ENCODE data around the gene UPB1. TPM values are rescaled to one million over a fixed set of nuclear protein-coding genes. Genes with fewer than 3 reads are reported as not detected.
"Not testable (repeated sequence)": the region's sequence is repeated elsewhere in the genome, so short reads cannot be mapped to it uniquely, and the experiment has no call there.

UPB1 gene
- total and polyA plus RNA-seq, 4 donors: 0.87 to 4.5 (median 3.0) TPM

- ATAC-seq (ENCODE audit: insufficient read depth, low FRiP score): no peak
- H3K9me3 ChIP-seq (ENCODE audit: control insufficient read depth in 4 of 4, insufficient read depth in 3 of 4, low read length in 3 of 4): no peaks in the 10 kb centered on the region
- H3K9ac ChIP-seq (ENCODE audit: insufficient read depth in 1 of 2, low read length in 2 of 2): no peak overlapping the region
- H3K4me3 ChIP-seq: no peak overlapping the region
- H3K36me3 ChIP-seq (ENCODE audit: control insufficient read depth in 4 of 4, insufficient read depth in 4 of 4, low read length in 4 of 4): no peaks in the 10 kb centered on the region
- no peak for DNase-seq
- WGBS, 2 donors: 64 to 88% methylated on average over 2 of the region's 2 CpGs
- no peaks in the 10 kb centered on the region for H3K27me3 ChIP-seq (ENCODE audit: control insufficient read depth in 3 of 3, insufficient read depth in 3 of 3, low read length in 2 of 3)
- no peak for TF ChIP-seq CTCF (IDR thresholded peaks at IDR 0.05; ENCODE audit: control extremely low read depth, extremely low read depth)
- H3K4me1 ChIP-seq (ENCODE audit: control insufficient read depth in 5 of 5, insufficient read depth in 5 of 5, low read length in 5 of 5): peaks cover 0 to 6% (median 0%) of the 10 kb centered on the region in 5 donors
- no peak overlapping the region for H3K27ac ChIP-seq (ENCODE audit: low read depth in 1 of 2, low read length in 1 of 2)
Measured at GRCh38 chr22:24523873-24524272, 28.7 kb downstream of the UPB1 start.

- Histone ChIP-seq H3K27me3 (ENCODE audit: control insufficient read depth in 3 of 3, insufficient read depth in 3 of 3, low read length in 2 of 3) (no peaks in the 10 kb centered on the region), H3K27ac (ENCODE audit: low read depth in 1 of 2, low read length in 1 of 2) (no peak overlapping the region), H3K9me3 (ENCODE audit: control insufficient read depth in 4 of 4, insufficient read depth in 3 of 4, low read length in 3 of 4) (no peaks in the 10 kb centered on the region), H3K4me1 (ENCODE audit: control insufficient read depth in 5 of 5, insufficient read depth in 5 of 5, low read length in 5 of 5) (peaks cover 0 to 6% (median 0%) of the 10 kb centered on the region in 5 donors), H3K9ac (ENCODE audit: insufficient read depth in 1 of 2, low read length in 2 of 2) (no peak overlapping the region), H3K36me3 (ENCODE audit: control insufficient read depth in 4 of 4, insufficient read depth in 4 of 4, low read length in 4 of 4) (no peaks in the 10 kb centered on the region), H3K4me3 (no peak overlapping the region)
- 11 to 13% methylated on average over 12 of the region's 12 CpGs for WGBS, 2 donors
- DNase-seq (peak; percentile 66 to 76 (median 67)), ATAC-seq (ENCODE audit: insufficient read depth, low FRiP score) (peak; percentile 82)
- TF ChIP-seq CTCF (IDR thresholded peaks at IDR 0.05; ENCODE audit: control extremely low read depth, extremely low read depth): peak; percentile 85
Measured at GRCh38 chr22:24525416-24526037, 30.4 kb downstream of the UPB1 start.

- Histone ChIP-seq H3K4me3 (no peak overlapping the region), H3K27me3 (ENCODE audit: control insufficient read depth in 3 of 3, insufficient read depth in 3 of 3, low read length in 2 of 3) (no peaks in the 10 kb centered on the region), H3K9me3 (ENCODE audit: control insufficient read depth in 4 of 4, insufficient read depth in 3 of 4, low read length in 3 of 4) (no peaks in the 10 kb centered on the region), H3K36me3 (ENCODE audit: control insufficient read depth in 4 of 4, insufficient read depth in 4 of 4, low read length in 4 of 4) (no peaks in the 10 kb centered on the region), H3K27ac (ENCODE audit: low read depth in 1 of 2, low read length in 1 of 2) (no peak overlapping the region), H3K9ac (ENCODE audit: insufficient read depth in 1 of 2, low read length in 2 of 2) (no peak overlapping the region), H3K4me1 (ENCODE audit: control insufficient read depth in 5 of 5, insufficient read depth in 5 of 5, low read length in 5 of 5) (peaks cover 0 to 6% (median 0%) of the 10 kb centered on the region in 5 donors)
- ATAC-seq (ENCODE audit: insufficient read depth, low FRiP score): no peak
- TF ChIP-seq CTCF (IDR thresholded peaks at IDR 0.05; ENCODE audit: control extremely low read depth, extremely low read depth): no peak
- WGBS, 2 donors: 83 to 96% methylated on average over 2 of the region's 2 CpGs
- no peak for DNase-seq
Measured at GRCh38 chr22:24526191-24526590, 31.1 kb downstream of the UPB1 start.

- H3K27ac ChIP-seq (ENCODE audit: low read depth in 1 of 2, low read length in 1 of 2): no peak overlapping the region
- H3K4me1 ChIP-seq (ENCODE audit: control insufficient read depth in 5 of 5, insufficient read depth in 5 of 5, low read length in 5 of 5): peaks cover 0 to 12% (median 0%) of the 10 kb centered on the region in 5 donors
- 66 to 73% methylated on average over 2 of the region's 2 CpGs for WGBS, 2 donors
- no peak overlapping the region for H3K4me3 ChIP-seq
- no peak for TF ChIP-seq CTCF (IDR thresholded peaks at IDR 0.05; ENCODE audit: control extremely low read depth, extremely low read depth)
- no peaks in the 10 kb centered on the region for H3K36me3 ChIP-seq (ENCODE audit: control insufficient read depth in 4 of 4, insufficient read depth in 4 of 4, low read length in 4 of 4)
- H3K9me3 ChIP-seq (ENCODE audit: control insufficient read depth in 4 of 4, insufficient read depth in 3 of 4, low read length in 3 of 4): no peaks in the 10 kb centered on the region
- H3K9ac ChIP-seq (ENCODE audit: insufficient read depth in 1 of 2, low read length in 2 of 2): no peak overlapping the region
- ATAC-seq (ENCODE audit: insufficient read depth, low FRiP score): no peak
- H3K27me3 ChIP-seq (ENCODE audit: control insufficient read depth in 3 of 3, insufficient read depth in 3 of 3, low read length in 2 of 3): no peaks in the 10 kb centered on the region
- no peak for DNase-seq
Measured at GRCh38 chr22:24529898-24530297, 34.8 kb downstream of the UPB1 start.

GRCh38 chr22:24530968-24531367 lies 35.8 kb downstream of the UPB1 start:
- H3K36me3 ChIP-seq (ENCODE audit: control insufficient read depth in 4 of 4, insufficient read depth in 4 of 4, low read length in 4 of 4); H3K9ac ChIP-seq (ENCODE audit: insufficient read depth in 1 of 2, low read length in 2 of 2); H3K27me3 ChIP-seq (ENCODE audit: control insufficient read depth in 3 of 3, insufficient read depth in 3 of 3, low read length in 2 of 3); ATAC-seq (ENCODE audit: insufficient read depth, low FRiP score); H3K9me3 ChIP-seq (ENCODE audit: control insufficient read depth in 4 of 4, insufficient read depth in 3 of 4, low read length in 3 of 4); H3K27ac ChIP-seq (ENCODE audit: low read depth in 1 of 2, low read length in 1 of 2); DNase-seq; H3K4me3 ChIP-seq: not testable (repeated sequence)
- peaks cover 0 to 12% (median 0%) of the 10 kb centered on the region in 5 donors for H3K4me1 ChIP-seq (ENCODE audit: control insufficient read depth in 5 of 5, insufficient read depth in 5 of 5, low read length in 5 of 5)
- WGBS, 2 donors: 90 to 93% methylated on average over 3 of the region's 3 CpGs

All from lung (tissue), 12 donors.